IPS-18a (cell line): Measurements from ENCODE around the gene TUBB.
"Not testable (repeated sequence)": the region's sequence is repeated elsewhere in the genome, so short reads cannot be mapped to it uniquely, and the experiment has no call there.

Experiments
- H3K27ac ChIP-seq: one replicate; pipeline ENCODE4 v1.5.1; 2013; ENCODE audit warnings: low read length
- H3K27me3 ChIP-seq: one replicate; pipeline ENCODE4 v1.6.1; 2013; ENCODE audit warnings: mild to moderate bottlenecking, low read length; ENCODE audit not compliant: control insufficient read depth, insufficient read depth
- H3K36me3 ChIP-seq: one replicate; pipeline ENCODE4 v1.6.1; 2013; ENCODE audit warnings: low read depth, low read length; ENCODE audit not compliant: control insufficient read depth
- H3K4me1 ChIP-seq: one replicate; pipeline ENCODE4 v1.6.1; 2013; ENCODE audit warnings: low read depth, low read length; ENCODE audit not compliant: control insufficient read depth
- H3K4me3 ChIP-seq: one replicate; pipeline ENCODE4 v1.5.1; 2013; ENCODE audit warnings: low read length
- H3K9ac ChIP-seq: one replicate; pipeline ENCODE4 v1.6.1; 2013; ENCODE audit warnings: mild to moderate bottlenecking, low read length, moderate library complexity
- H3K9me3 ChIP-seq: one replicate; pipeline ENCODE4 v1.6.1; 2013; ENCODE audit warnings: low read depth, low read length; ENCODE audit not compliant: control insufficient read depth

Gene TUBB

GRCh38 chr6:30723159-30723842 is 3.1 kb downstream of the TUBB start:
- not testable (repeated sequence) for H3K9me3 ChIP-seq, H3K27me3 ChIP-seq, H3K9ac ChIP-seq, H3K27ac ChIP-seq
- Histone ChIP-seq H3K4me1 (peaks cover 15% of the 10 kb centered on the region), H3K36me3 (peaks cover 48% of the 10 kb centered on the region), H3K4me3 (peak overlapping the region; percentile 97)

GRCh38 chr6:30723843-30724741 is 3.9 kb downstream of the TUBB start:
- H3K4me3 ChIP-seq, H3K9ac ChIP-seq, H3K27ac ChIP-seq: not testable (repeated sequence)

GRCh38 chr6:30724906-30725667 is 4.9 kb downstream of the TUBB start:
- H3K4me3 ChIP-seq, result no peak overlapping the region
- H3K9ac ChIP-seq, result no peak overlapping the region
- peaks cover 4% of the 10 kb centered on the region for H3K4me1 ChIP-seq
- H3K9me3 ChIP-seq, result no peaks in the 10 kb centered on the region
- H3K36me3 ChIP-seq, result peaks cover 57% of the 10 kb centered on the region
- no peak overlapping the region for H3K27ac ChIP-seq
- no peaks in the 10 kb centered on the region for H3K27me3 ChIP-seq

More at GRCh38 chr6:30723843-30724741, 3.9 kb downstream of the TUBB start:
- H3K27me3 ChIP-seq, H3K9me3 ChIP-seq, H3K4me1 ChIP-seq: not testable (repeated sequence)
- peaks cover 48% of the 10 kb centered on the region for H3K36me3 ChIP-seq

- no peak overlapping the region for H3K4me3 ChIP-seq
- H3K9ac ChIP-seq, result no peak overlapping the region
- H3K9me3 ChIP-seq, result no peaks in the 10 kb centered on the region
- peaks cover 65% of the 10 kb centered on the region for H3K36me3 ChIP-seq
- peaks cover 4% of the 10 kb centered on the region for H3K4me1 ChIP-seq
- no peaks in the 10 kb centered on the region for H3K27me3 ChIP-seq
- no peak overlapping the region for H3K27ac ChIP-seq
These were observed 5.8 kb downstream of the TUBB start for GRCh38 chr6:30725713-30726505.

- no peak overlapping the region for H3K27ac ChIP-seq
- H3K9me3 ChIP-seq, result no peaks in the 10 kb centered on the region
- no peaks in the 10 kb centered on the region for H3K27me3 ChIP-seq
- peaks cover 66% of the 10 kb centered on the region for H3K36me3 ChIP-seq
- no peak overlapping the region for H3K9ac ChIP-seq
- H3K4me3 ChIP-seq, result no peak overlapping the region
- H3K4me1 ChIP-seq, result peaks cover 4% of the 10 kb centered on the region
These were observed 6.6 kb downstream of the TUBB start for GRCh38 chr6:30726506-30727413.

GRCh38 chr6:30727920-30728553 is 7.9 kb downstream of the TUBB start:
- H3K9me3 ChIP-seq, result no peaks in the 10 kb centered on the region
- H3K9ac ChIP-seq, result no peak overlapping the region
- H3K4me1 ChIP-seq, result peaks cover under 1% of the 10 kb centered on the region
- no peak overlapping the region for H3K27ac ChIP-seq
- H3K36me3 ChIP-seq, result peaks cover 61% of the 10 kb centered on the region
- H3K27me3 ChIP-seq, result no peaks in the 10 kb centered on the region
- no peak overlapping the region for H3K4me3 ChIP-seq

GRCh38 chr6:30730601-30731435 is 10.7 kb downstream of the TUBB start:
- Histone ChIP-seq H3K4me3 (no peak overlapping the region), H3K9ac (no peak overlapping the region), H3K9me3 (no peaks in the 10 kb centered on the region), H3K27me3 (no peaks in the 10 kb centered on the region), H3K36me3 (peaks cover 50% of the 10 kb centered on the region), H3K27ac (no peak overlapping the region), H3K4me1 (no peaks in the 10 kb centered on the region)

GRCh38 chr6:30732237-30732943 is 12.2 kb downstream of the TUBB start:
- Histone ChIP-seq H3K9me3 (no peaks in the 10 kb centered on the region), H3K36me3 (peaks cover 58% of the 10 kb centered on the region), H3K4me3 (no peak overlapping the region), H3K4me1 (no peaks in the 10 kb centered on the region), H3K27me3 (no peaks in the 10 kb centered on the region), H3K9ac (no peak overlapping the region), H3K27ac (no peak overlapping the region)

GRCh38 chr6:30735668-30736314 is 15.6 kb downstream of the TUBB start:
- Histone ChIP-seq H3K36me3 (peaks cover 67% of the 10 kb centered on the region), H3K4me1 (no peaks in the 10 kb centered on the region), H3K27me3 (no peaks in the 10 kb centered on the region), H3K4me3 (no peak overlapping the region), H3K9me3 (no peaks in the 10 kb centered on the region), H3K27ac (no peak overlapping the region), H3K9ac (no peak overlapping the region)
